ENCODE results near the gene PIK3C2B.

PIK3C2B gene

DNA sequence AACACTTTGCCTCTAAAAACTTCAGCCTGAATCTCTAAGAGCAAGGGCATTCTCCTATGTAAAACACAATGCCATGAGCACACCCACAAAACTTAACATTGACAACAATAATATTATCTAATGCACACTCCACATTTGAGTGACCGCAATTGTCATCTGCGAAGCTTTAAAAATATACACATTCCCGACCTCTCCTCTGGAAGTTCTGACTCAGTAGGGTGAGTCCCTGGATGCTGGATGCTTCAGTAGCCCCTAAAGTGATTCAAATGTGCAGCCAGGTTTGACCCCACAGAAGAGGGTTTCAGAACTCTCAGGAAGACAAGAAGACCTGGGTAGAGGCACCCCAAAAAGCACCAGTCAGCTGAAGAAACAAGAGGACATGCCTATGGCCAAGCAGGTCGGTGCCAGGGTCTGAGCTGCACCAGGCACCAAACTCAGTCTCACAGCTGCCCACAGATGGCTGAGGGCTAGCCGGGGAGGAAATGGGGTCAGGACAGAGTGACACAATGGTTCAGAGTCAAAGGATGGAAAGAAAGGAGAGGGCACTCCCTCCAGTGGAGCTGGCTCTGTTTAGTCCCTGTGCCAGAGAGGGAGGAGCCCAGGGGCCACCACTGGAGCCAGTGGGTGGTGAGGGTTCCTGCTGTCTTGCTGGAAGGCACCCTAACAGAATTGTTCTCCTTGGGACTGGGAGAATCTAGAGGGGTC lies 17.4 kb downstream of the PIK3C2B start:
- ChIA-PET CTCF (interaction anchor here (0.7 to 2.1 kb wide), 2 partner anchors 9 to 46 kb away, joined by 3 to 6 read pairs; no protein-coding TSS in a partner anchor), POLR2A (interaction anchor here (1.7 kb wide), 1 partner anchor 17 kb away, joined by 4 read pairs; no protein-coding TSS in a partner anchor)
- TF ChIP-seq ELF4 (IDR thresholded peaks at IDR 0.05) (no peak), FOXK2 (IDR thresholded peaks at IDR 0.05) (no peak), SP1 (IDR thresholded peaks at IDR 0.05) (no peak), HDGF (IDR thresholded peaks at IDR 0.05; ENCODE audit: borderline replicate concordance) (no peak), LEF1 (IDR thresholded peaks at IDR 0.05; ENCODE audit: borderline replicate concordance) (no peak), ARNT (IDR thresholded peaks at IDR 0.05) (no peak), NFRKB (IDR thresholded peaks at IDR 0.05) (no peak), CTBP1 (IDR thresholded peaks at IDR 0.05; ENCODE audit: borderline replicate concordance) (no peak), SUZ12 (IDR thresholded peaks at IDR 0.05) (no peak), FOXA1 (IDR thresholded peaks at IDR 0.05) (no peak), FOXM1 (IDR thresholded peaks at IDR 0.05; ENCODE audit: borderline replicate concordance) (no peak), ZNF384 (IDR thresholded peaks at IDR 0.05) (no peak), L3MBTL2 (conservative IDR thresholded peaks at IDR 0.05) (no peak), BHLHE40 (IDR thresholded peaks at IDR 0.05; ENCODE audit: borderline replicate concordance) (no peak)
- TF ChIP-seq, protein P1, sequence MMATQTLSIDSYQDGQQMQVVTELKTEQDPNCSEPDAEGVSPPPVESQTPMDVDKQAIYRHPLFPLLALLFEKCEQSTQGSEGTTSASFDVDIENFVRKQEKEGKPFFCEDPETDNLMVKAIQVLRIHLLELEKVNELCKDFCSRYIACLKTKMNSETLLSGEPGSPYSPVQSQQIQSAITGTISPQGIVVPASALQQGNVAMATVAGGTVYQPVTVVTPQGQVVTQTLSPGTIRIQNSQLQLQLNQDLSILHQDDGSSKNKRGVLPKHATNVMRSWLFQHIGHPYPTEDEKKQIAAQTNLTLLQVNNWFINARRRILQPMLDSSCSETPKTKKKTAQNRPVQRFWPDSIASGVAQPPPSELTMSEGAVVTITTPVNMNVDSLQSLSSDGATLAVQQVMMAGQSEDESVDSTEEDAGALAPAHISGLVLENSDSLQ (IDR thresholded peaks at IDR 0.05), result no peak
- DNase-seq (ENCODE audit: extremely low spot score), result no peak

DNA sequence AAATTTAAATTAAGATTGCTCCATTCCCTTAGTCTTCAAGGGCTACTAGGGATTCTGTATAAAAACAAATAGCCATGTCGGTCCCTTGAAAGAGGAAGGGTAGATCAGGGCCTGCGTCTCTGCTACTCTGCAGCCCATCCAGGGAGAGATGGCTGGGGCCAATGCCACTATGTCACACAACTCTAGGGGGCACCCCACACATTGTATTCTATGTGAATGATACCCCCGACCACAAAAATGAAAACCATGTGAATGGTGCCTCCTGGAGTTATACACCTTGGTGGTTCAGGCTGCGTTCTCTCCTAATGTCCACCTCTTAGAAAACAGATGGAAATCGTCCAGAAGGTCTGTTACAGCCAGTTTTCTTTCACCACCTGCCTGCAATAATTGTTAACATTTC lies 18.0 kb downstream of the PIK3C2B start:
- POLR2A ChIA-PET, result interaction anchor here (1.7 kb wide), 1 partner anchor 17 kb away, joined by 4 read pairs; no protein-coding TSS in a partner anchor
- no peak for TF ChIP-seq FOXM1 (IDR thresholded peaks at IDR 0.05; ENCODE audit: borderline replicate concordance)
- no peak for TF ChIP-seq L3MBTL2 (conservative IDR thresholded peaks at IDR 0.05)
- TF ChIP-seq NFRKB (IDR thresholded peaks at IDR 0.05), result no peak
- TF ChIP-seq LEF1 (IDR thresholded peaks at IDR 0.05; ENCODE audit: borderline replicate concordance), result no peak
- no peak for TF ChIP-seq FOXA1 (IDR thresholded peaks at IDR 0.05)
- TF ChIP-seq TARDBP (IDR thresholded peaks at IDR 0.05), result no peak
- no peak for TF ChIP-seq ZNF384 (IDR thresholded peaks at IDR 0.05)
- no peak for DNase-seq (ENCODE audit: extremely low spot score)
- CTCF ChIA-PET, result interaction anchor here (0.7 kb wide), 1 partner anchor 10 kb away, joined by 3 read pairs; no protein-coding TSS in a partner anchor

DNA sequence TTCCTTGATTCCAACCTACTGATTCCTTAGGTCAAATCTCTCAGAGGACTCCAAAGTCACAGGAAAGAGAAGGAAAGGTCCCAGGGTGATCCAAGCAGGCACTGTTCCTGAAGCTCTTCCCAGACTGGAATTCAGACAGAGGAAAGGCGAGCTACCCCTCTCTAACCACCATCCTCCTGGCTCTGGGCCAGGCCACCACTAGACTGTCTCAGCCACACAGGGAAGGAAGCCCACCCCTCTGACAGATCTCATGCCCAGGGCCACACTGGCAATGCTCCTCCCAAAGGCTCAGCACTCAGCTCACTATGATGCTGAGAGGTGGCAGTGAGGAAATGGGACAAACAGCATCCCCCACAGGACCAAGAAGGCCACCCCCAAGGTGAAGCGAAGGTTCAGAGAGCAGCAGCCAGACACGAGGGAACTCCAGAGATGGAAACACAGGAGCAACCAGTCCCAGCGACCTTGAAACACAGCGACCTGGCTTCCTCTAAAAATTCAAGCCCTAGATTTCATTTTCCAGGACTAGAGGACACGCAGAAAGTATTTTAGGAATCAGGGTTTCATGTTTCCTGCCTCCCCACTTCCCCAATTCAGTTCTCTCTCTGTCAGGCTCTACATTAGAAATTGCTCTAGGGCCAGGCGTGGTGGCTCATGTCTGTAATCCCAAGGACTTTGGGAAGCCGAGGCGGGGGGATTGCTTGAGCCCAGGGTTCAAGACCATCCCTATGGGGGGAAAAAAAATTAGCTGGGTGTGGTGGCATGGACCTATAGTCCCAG lies 18.8 kb downstream of the PIK3C2B start:
- TF ChIP-seq NFRKB (IDR thresholded peaks at IDR 0.05), result no peak
- no peak for TF ChIP-seq SUZ12 (IDR thresholded peaks at IDR 0.05)
- TF ChIP-seq FOXM1 (IDR thresholded peaks at IDR 0.05; ENCODE audit: borderline replicate concordance), result no peak
- TF ChIP-seq FOXA1 (IDR thresholded peaks at IDR 0.05), result no peak
- TF ChIP-seq ELF4 (IDR thresholded peaks at IDR 0.05), result no peak
- ChIA-PET POLR2A (interaction anchor here (1.1 kb wide), 1 partner anchor 40 kb away, joined by 4 read pairs; the partner anchor contains the start of gene MDM4), CTCF (interaction anchor here (0.7 to 1.5 kb wide), 2 partner anchors 13 to 28 kb away, joined by 3 read pairs; no protein-coding TSS in a partner anchor)
- DNase-seq (ENCODE audit: extremely low spot score), result no peak

DNA sequence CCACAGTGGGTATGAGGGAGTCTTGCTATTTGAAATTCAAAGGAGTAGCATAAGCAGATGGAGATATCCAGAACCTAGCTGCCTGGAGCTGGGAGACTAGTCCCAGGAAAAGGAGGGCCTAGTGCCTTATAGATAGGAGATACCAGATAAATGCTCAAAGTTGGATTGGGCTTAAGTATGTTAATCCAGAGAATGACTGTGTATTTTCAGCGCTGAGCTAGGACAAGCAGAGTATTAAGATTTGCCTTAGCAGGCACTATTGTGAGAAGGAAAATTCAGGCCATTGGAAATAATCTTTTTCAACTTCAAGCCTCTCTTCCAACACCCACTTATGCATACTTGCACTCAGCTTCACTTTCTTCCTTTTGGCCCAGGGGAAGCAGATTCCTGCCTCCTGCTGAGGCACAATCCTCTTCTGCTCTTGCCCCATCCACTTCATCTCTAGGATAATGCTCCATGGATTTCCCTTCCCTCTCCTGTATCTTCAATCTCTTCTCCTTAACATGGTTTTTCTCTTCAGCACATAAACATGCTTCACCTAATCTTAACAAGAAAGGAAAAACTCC lies 21.1 kb downstream of the PIK3C2B start:
- ChIA-PET POLR2A (interaction anchor here (0.7 to 1.1 kb wide), 2 partner anchors 43 to 63 kb away, joined by 3 to 4 read pairs; partner anchors contain the start of gene MDM4), CTCF (interaction anchor here (0.6 to 1.3 kb wide), 2 partner anchors 19 to 22 kb away, joined by 3 to 7 read pairs; no protein-coding TSS in a partner anchor)
- no peak for TF ChIP-seq TARDBP (IDR thresholded peaks at IDR 0.05)
- no peak for TF ChIP-seq SUZ12 (IDR thresholded peaks at IDR 0.05)
- no peak for TF ChIP-seq SP1 (IDR thresholded peaks at IDR 0.05)
- DNase-seq (ENCODE audit: extremely low spot score), result no peak

DNA sequence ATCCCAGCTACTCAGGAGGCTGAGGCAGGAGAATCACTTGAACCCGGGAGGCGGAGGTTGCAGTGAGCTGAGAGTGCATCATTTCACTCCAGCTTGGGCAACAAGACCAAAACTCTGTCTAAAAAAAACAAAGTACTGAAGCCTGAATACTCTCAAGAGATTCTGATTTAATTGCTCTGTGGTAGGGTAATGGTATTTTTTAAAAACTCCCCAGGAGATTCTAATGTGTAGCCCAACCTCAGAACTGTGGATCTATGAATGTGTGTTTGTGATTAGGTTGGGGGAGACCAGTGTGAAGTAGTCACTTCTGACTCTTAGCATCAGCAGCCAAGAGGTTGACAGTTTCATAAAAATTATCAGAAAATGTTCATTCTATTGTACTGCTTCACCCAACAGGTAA lies 21.9 kb downstream of the PIK3C2B start:
- TF ChIP-seq HDGF (IDR thresholded peaks at IDR 0.05; ENCODE audit: borderline replicate concordance) (no peak), CTBP1 (IDR thresholded peaks at IDR 0.05; ENCODE audit: borderline replicate concordance) (no peak), FOXA1 (IDR thresholded peaks at IDR 0.05) (no peak), L3MBTL2 (conservative IDR thresholded peaks at IDR 0.05) (no peak), FOXK2 (IDR thresholded peaks at IDR 0.05) (no peak), ARNT (IDR thresholded peaks at IDR 0.05) (no peak), TARDBP (IDR thresholded peaks at IDR 0.05) (no peak), BHLHE40 (IDR thresholded peaks at IDR 0.05; ENCODE audit: borderline replicate concordance) (no peak), ELF4 (IDR thresholded peaks at IDR 0.05) (no peak), FOXM1 (IDR thresholded peaks at IDR 0.05; ENCODE audit: borderline replicate concordance) (no peak), LEF1 (IDR thresholded peaks at IDR 0.05; ENCODE audit: borderline replicate concordance) (no peak), SUZ12 (IDR thresholded peaks at IDR 0.05) (no peak), ZNF384 (IDR thresholded peaks at IDR 0.05) (no peak), NFRKB (IDR thresholded peaks at IDR 0.05) (no peak), SP1 (IDR thresholded peaks at IDR 0.05) (no peak)
- TF ChIP-seq, protein P1 (IDR thresholded peaks at IDR 0.05), result no peak
- DNase-seq (ENCODE audit: extremely low spot score), result no peak
- ChIA-PET CTCF (interaction anchor here (0.6 to 1.3 kb wide), 2 partner anchors 20 to 23 kb away, joined by 3 to 7 read pairs; no protein-coding TSS in a partner anchor), POLR2A (interaction anchor here (1.1 kb wide), 1 partner anchor 43 kb away, joined by 3 read pairs; the partner anchor contains the start of gene MDM4)

DNA sequence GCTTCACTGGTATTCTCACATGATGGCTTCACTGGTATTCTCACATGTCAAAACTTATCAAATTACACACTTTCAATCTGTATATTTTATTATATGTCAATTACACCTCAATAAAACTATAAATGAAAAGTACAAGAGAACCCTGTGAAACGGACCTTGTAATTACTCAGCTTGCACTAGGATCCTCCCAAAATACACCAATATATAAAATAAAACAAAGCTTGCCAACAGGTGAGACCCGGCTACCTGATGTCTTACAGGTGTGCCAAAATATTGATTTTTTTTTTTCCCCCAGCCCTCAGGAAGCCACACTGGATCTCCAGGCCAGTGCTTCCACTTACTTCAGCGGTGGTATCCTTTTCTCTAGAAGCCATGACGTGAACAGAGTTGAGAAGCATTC lies 22.9 kb downstream of the PIK3C2B start:
- no peak for DNase-seq (ENCODE audit: extremely low spot score)
- ChIA-PET POLR2A (no interaction called here), CTCF (no interaction called here)
- no peak for TF ChIP-seq BHLHE40 (IDR thresholded peaks at IDR 0.05; ENCODE audit: borderline replicate concordance)
- TF ChIP-seq, protein P1 (IDR thresholded peaks at IDR 0.05), result no peak
- TF ChIP-seq HDGF (IDR thresholded peaks at IDR 0.05; ENCODE audit: borderline replicate concordance), result no peak
- no peak for TF ChIP-seq ELF4 (IDR thresholded peaks at IDR 0.05)
